Coronary artery (tissue), 2 donors: ENCODE data around the gene MGAT5.

Experiments
- DNase-seq: peaks from one replicate; pipeline ENCODE4 v3.0.0-alpha.2; 2017; ENCODE audit warnings: low spot score
- H3K27ac ChIP-seq, 2 donors: fragments of 200-600 bp; sonication (generic); one replicate each; pipeline ENCODE4 v1.5.1; 2016 to 2019
- H3K4me3 ChIP-seq: fragments of 200-600 bp; sonication (generic); 2 replicates; pipeline ENCODE4 v1.5.1; 2016; ENCODE audit warnings: mild to moderate bottlenecking, moderate library complexity
- TF ChIP-seq, protein P1 (sequence below): fragments of 200-600 bp; sonication (generic); IDR thresholded peaks from one replicate; pipeline ENCODE4 v1.5.1; 2019; ENCODE audit warnings: antibody characterized with exemption

MGAT5 gene

GRCh38 chr2:134452042-134452733 lies 198.3 kb downstream of the MGAT5 start:
- peak; percentile 31 for DNase-seq
- H3K27ac ChIP-seq, result no peak overlapping the region
- no peak overlapping the region for H3K4me3 ChIP-seq
- TF ChIP-seq, protein P1, sequence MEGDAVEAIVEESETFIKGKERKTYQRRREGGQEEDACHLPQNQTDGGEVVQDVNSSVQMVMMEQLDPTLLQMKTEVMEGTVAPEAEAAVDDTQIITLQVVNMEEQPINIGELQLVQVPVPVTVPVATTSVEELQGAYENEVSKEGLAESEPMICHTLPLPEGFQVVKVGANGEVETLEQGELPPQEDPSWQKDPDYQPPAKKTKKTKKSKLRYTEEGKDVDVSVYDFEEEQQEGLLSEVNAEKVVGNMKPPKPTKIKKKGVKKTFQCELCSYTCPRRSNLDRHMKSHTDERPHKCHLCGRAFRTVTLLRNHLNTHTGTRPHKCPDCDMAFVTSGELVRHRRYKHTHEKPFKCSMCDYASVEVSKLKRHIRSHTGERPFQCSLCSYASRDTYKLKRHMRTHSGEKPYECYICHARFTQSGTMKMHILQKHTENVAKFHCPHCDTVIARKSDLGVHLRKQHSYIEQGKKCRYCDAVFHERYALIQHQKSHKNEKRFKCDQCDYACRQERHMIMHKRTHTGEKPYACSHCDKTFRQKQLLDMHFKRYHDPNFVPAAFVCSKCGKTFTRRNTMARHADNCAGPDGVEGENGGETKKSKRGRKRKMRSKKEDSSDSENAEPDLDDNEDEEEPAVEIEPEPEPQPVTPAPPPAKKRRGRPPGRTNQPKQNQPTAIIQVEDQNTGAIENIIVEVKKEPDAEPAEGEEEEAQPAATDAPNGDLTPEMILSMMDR, result no peak

GRCh38 chr2:134453476-134453875 lies 199.6 kb downstream of the MGAT5 start:
- TF ChIP-seq, protein P1, result no peak
- no peak overlapping the region for H3K27ac ChIP-seq
- peak; percentile 8 for DNase-seq

DNA sequence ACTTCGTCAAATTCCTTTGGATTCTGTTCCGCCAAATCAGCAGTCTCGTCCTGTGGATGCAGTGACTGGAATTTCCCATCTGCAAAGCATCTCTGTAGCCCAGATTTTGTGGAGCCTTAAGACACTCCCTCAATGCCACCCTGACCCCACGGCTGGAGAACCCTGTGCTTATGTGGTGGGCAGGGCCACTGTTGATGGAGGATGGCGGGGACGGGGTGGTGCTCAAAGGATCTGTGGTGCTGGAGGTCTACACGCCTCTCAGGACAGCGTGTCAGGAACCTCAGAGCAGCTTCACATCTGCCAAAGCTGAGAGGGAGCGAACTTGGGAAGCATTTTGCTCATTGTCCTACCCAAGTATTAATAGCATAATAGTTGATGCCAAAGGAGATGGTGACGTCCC lies 200.1 kb downstream of the MGAT5 start:
- TF ChIP-seq, protein P1, result no peak
- DNase-seq, result peak; percentile 41
- no peak overlapping the region for H3K4me3 ChIP-seq
- no peak overlapping the region for H3K27ac ChIP-seq

More at GRCh38 chr2:134453476-134453875, 199.6 kb downstream of the MGAT5 start:
- no peak overlapping the region for H3K4me3 ChIP-seq

DNA sequence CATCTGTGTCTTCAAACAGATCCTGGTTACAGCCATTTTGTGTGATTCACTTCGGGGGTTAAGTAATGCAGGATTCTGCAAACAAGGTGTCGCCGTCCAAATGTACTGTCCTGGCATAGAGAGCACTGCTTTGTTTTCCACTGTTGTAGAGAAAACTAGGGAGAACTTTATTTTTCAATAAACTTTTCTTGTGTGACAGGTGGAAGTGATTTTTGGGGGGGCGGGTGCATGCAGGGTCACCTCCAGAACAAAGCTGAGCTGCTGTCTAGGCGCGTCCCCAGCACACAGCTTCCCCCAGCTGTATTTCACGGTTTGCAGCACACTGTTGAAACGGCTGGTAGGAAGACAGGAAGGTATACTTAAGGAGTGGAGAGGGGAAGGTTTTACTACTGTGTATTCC lies 200.6 kb downstream of the MGAT5 start:
- H3K4me3 ChIP-seq, result no peak overlapping the region
- peak; percentile 50 for DNase-seq
- H3K27ac ChIP-seq, result no peak overlapping the region
- TF ChIP-seq, protein P1, result no peak

- DNase-seq, result no peak
- TF ChIP-seq, protein P1, result no peak
- H3K27ac ChIP-seq, result no peak overlapping the region
- no peak overlapping the region for H3K4me3 ChIP-seq
Measured at GRCh38 chr2:134454931-134455330, 201.1 kb downstream of the MGAT5 start.

DNA sequence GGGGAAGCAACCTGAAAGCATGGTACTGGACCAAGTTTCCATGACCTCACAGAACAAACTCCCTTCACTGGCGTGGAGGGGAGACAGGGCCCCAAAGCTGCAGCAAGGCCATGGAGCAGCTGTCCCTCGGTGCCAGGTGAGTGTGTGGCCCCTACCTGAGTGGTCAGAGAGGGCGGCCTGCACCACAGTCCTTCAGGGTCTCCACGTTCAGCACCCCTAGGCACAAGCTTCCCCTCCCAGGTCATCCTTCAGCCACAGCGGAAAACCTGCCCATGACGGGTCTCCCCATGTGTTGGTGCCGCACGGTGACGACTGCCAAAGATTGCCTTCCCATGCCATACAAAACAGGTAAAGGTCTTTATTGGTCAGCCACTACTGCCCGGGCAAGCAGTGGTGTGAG lies 201.6 kb downstream of the MGAT5 start:
- Histone ChIP-seq H3K4me3 (no peak overlapping the region), H3K27ac (no peak overlapping the region)
- peak; percentile 70 for DNase-seq
- TF ChIP-seq, protein P1, result no peak

GRCh38 chr2:134457353-134457752 lies 203.5 kb downstream of the MGAT5 start:
- no peak overlapping the region for H3K4me3 ChIP-seq
- DNase-seq, result peak; percentile 67
- TF ChIP-seq, protein P1, result no peak
- no peak overlapping the region for H3K27ac ChIP-seq
